Cardiac septum (tissue), 1 donor: Measurements from ENCODE around the gene SMC1B. TPM values are rescaled to one million over a fixed set of nuclear protein-coding genes. Genes with fewer than 3 reads are reported as not detected.
"Not testable (repeated sequence)": the region's sequence is repeated elsewhere in the genome, so short reads cannot be mapped to it uniquely, and the experiment has no call there.

ENCODE experiments used
- DNase-seq: peaks from one replicate; pipeline ENCODE4 v3.0.0-alpha.2; 2020; ENCODE audit warnings: low spot score
- intact Hi-C: fragments of 100-400 bp; cut with DNase I; formaldehyde crosslinking; loops from one replicate; pipeline ENCODE4 v1.14.0; 2022
- total RNA-seq: library from RNA; stranded (reverse); fragmentation: NEBNext Ultra II Directional; extraction: Animal tissue kit (Norgen Biotek cat#: 25700); gene quantifications from one replicate; pipeline ENCODE4 v1.2.1, GENCODE V29; 2021
- donor health status: DM: no; HTN: no; CAD: no.

SMC1B gene
- total RNA-seq, 1 donor from 2014 or later: not detected

DNA sequence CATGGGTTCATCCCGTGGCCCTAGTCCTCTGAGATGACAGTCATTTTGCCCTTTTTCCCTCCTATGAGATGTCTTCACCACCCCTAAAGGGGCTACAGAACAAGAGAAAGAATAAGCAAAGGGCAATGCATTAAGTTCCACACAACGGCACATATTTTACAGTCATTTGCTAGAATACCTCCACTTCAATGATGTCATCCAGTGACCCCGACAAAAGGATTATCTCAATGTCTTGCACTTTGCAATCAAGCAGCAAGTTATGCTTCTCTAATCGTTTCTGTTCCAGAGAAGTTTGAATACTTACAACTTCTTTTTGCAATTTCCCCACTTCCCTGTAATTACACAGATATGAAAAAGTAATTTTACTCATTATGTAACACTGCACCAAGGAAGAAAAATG, 53.8 kb downstream of the SMC1B start:
- no peak for DNase-seq
- intact Hi-C loops: no loop called here

DNA sequence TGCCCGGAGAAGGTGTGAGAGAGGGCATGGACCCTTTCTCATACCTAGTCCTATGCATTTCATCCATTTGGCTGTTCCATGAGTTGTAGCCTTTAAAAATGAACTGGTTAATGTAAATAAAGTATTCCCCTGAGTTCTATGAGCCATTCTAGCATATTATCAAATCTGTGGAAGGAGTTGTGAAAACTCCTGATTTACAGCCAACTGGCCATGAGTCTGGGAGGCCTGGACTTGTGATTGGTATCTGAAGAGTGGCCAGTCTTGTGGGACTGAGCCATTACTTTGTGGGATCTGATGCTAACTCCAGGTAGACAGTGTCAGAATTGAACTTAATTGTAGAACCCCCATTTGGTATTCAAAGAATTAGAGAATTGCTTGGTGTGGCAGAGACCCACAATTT, 55.3 kb downstream of the SMC1B start:
- DNase-seq: no peak
- intact Hi-C loops: no loop called here

DNA sequence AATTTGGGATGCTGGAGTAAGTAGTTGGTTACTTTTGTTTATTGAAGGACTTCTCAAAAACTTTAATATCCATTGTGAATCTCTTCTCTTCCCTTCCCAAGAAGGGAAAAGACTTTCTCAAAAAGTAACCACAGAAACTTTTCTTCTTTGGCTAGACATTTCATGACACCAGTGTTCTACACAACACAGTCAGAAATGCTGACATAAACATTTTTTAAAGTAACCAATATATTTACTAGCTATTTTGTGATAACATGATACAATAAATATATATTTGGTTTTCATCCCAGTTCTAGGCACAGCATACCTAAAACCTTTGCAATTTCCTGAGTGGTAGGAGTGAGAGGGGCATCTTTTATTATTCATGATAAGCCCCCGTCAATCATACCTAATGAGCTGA, 55.9 kb downstream of the SMC1B start:
- intact Hi-C loops: no loop called here
- no peak for DNase-seq

DNA sequence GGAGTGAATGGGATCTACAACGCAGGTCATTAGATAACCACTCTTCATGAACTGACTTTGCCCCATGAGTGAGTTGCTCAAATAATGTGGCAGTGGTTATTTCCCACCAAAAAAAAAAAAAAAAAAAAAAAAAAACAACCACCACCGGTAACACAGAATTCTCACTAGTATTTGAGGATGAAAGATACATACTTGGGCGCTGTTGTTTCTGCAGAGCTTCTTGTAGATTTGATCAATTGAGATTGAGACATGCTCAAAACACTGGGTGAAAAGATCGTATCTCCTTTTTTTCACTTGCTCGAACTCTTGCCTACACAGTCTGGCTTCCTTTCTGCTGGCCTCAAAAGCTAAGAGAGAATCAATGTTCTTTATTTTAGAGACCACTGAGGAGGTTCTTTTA, 59.6 kb downstream of the SMC1B start:
- no peak for DNase-seq
- intact Hi-C loops: no loop called here

DNA sequence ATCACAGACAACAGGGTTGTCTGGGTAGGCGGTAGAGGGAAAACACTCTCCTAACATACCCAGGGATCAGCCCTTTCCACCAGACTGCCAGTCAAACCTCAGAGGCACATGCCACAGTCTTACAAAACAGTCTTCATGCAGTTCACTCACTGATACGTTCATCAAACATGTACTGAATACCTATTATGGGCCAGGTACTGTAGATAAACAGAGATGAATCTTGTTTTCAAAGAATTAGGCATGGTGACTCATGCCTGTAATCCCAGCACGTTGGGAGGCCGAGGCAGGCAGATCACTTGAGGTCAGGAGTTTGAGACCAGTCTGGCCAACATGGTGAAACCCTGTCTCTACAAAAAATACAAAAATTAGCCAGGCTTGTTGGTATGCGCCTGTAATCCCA, 60.6 kb downstream of the SMC1B start:
- DNase-seq, intact Hi-C loops: not testable (repeated sequence)

DNA sequence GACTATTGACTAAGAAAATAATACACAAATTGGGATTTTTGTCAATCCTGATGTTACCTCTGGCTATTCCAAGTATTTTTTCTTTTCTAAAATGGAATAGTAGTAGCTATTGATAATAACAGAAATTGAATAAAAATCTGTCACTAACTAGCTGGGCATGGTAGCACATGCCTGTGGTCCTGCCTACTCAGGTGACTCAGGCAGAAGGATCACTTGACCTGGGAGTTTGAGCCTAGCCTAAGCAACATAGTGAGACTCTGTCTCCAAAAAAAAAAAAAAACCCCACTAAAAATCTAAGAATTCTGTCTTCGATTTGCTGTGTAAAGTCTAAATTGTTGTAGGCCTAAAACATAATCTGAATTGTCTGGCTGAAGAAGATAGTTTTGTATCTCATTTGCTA, 61.4 kb downstream of the SMC1B start:
- DNase-seq: no peak
- intact Hi-C loops: no loop called here

DNA sequence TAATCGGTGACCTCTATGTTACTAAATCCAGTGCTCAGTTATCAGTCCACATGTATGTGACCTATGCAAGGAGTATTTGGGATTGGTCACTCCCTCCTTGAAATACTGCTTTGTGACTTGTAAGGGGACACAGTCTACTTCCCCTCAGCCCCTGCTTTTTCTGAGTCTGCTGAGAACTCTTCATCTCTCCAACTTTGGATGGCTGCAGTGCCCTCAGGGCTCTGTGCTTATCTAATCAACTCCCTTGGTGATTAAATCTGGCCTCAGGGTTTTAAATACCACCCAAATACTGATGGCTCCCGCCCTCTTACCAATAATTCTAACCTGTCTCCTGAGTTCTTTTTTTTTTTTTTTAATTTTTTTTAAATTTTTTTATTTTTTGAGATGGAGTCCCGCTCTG, 63.5 kb downstream of the SMC1B start:
- DNase-seq: no peak
- intact Hi-C loops: no loop called here

DNA sequence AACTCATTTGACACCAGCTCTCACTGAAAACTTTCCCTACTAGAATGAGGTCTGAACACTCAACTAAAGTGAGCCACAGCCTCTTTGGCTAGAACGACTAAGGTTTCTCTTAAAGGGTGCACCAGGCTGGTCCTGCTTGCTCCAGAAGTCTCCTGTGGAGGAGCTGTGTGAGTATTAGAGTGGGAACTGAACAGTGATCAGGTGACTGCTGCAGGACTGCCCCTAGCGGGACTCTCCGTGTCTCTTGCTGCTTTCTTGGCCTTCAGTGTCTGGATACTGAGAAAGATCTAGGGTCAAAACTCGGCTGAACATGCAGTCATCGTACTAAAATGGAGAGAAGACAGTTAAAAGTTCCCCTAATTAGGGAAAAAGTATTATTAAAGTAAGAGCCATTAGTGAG, 69.1 kb downstream of the SMC1B start:
- no peak for DNase-seq
- intact Hi-C loops: no loop called here

DNA sequence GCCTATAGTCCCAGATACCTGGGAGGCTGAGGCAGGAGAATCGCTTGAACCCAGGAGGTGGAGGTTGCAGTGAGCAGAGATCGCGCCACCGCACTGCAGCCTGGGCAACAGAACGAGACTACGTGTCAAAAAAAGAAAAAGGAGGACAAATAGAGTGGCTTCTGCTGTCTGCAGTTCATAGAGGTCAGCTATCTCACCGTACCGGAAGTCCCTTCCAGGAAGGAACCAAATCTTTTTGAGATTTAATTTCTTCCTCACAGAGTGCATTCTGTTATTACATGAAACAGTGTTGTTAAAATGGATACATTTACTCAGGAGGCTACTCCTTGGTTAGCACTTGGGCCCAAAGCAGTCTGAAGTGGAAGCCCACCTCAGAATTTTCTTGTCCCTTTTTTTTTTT, 70.3 kb downstream of the SMC1B start:
- intact Hi-C loops: no loop called here
- no peak for DNase-seq

DNA sequence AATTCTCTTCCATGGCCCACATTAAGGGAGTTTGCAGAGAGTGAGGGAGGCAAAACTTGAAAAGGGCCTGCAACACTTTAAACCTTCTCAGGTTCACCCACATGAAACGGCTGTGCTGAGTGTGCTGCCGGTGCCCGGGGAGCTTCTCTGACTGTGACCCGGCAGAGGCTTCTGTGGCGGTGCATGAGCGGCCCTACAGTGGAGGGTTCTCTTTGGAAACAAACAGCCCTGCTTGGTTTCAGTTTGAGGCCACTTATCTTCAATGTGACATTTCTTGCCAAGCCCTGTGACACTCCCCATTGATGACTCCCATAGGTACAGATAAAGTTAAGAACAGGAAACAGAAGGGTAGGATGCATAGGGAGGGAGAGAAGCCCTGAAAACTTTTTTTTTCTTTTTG, 71.9 kb downstream of the SMC1B start:
- intact Hi-C loops: no loop called here

DNA sequence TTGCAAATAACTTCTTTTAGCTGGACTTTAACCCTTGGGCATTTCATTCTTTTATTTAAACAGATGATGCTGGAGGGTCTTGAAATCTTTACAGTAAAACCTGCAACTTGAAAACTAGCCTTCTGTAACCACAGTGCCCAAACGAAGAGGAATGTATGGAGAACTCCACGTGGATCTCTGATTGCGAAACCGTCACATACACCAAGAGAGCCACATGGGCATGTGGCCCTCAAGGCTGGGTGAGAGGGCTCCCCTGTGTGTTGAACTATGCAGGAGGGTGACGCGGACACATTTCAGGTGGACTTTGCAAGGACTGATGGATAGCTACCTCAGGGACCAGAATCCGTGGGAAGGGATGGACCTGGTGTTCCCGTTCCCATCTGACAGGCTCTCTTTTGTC, 73.1 kb downstream of the SMC1B start:
- DNase-seq: no peak
- intact Hi-C loops: no loop called here

More for the DNA sequence above, 71.9 kb downstream of the SMC1B start:
- no peak for DNase-seq

DNA sequence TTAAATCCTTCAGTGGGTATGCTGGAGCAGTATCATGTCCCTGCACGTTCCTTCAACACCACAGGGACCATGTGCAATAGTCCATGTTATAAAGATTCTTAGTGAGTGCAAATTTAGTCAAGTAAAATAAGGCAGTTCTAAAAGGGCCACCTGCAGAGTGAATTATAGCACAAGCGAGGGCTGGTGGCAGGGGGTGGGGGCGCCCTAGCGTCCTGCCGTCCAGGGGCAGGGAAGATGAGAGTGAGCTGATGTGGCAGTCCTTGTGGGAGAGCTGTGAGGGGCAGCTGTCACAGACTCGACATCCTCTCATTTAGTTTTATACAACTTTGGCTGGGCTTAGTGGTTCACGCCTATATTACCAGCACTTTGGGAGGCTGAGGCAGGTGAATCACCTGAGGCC, 74.6 kb downstream of the SMC1B start:
- DNase-seq: no peak
- intact Hi-C loops: no loop called here

DNA sequence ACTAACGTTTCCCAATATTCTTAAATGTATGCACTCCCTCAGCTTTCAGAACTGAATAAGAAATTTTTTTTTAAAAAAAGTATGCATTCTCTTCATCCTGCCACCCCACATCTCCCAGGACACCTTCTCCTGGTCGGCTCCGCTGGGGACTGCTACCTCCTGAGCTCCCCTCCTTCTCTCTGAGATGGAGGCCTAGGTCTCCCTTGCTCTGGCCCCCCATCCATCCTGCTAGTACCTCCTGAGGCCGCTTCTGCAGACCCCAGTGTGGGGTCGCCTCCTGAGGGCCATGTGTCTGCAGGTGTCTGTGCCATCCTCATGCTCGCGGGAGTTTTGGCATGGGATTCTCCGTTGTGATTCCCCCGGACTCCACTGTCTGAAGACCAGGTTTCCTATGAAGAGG, 75.9 kb downstream of the SMC1B start:
- intact Hi-C loops: no loop called here
- DNase-seq: no peak

DNA sequence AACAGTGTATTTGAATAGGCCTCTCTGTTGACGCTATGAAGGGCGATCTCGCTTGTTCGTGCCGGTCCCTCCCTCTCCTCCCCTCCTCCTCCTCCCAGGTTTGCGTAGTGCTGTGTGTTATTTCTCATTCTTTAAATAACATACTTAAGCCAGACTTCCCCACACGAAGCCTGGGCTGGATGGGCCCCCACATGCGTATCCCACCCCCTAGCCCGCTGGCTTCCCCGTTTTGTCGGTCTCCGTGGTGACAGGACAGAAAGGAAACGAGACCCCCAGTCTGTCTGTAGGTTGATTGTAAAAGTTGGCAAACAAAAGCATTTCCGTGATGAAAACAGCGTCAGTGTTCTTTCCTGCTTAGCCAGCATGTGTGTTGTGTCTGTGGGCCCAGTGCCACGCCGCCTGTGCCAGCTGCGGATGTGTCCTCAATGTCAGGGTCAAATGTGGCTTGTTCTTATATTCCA, 76.4 kb downstream of the SMC1B start:
- intact Hi-C loops: no loop called here
- no peak for DNase-seq

DNA sequence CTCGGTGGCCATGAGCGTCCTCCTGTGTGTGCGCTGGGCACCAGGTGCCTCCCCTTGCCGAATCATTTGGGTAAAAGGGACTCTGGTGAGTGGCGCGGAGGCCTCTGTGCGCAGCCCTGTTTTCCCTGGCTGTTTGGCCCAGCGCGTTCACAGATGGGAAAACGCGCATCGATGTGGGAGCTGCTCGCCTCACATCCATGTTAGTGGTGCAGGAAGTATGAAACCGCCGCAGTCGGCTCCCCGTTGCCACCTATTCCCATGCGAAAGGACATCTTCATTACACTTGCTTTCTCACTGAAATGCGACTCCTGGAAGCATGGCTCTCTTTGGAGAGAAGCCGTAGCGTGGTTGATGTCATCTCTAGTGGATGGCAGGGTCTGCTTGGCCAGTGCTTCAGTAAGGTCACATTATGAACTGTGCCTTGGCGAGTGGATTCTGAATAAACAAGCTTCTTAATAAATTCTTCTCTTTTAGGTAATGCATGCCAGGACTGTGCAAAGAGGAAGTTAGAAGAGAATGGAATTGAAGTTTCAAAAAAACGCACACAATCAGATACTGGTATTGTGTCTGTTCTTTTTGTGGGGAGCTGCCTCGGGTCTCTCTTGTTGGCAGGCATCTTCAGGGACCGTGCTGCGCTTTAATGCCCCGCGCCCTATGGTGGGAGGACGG, 77.4 kb downstream of the SMC1B start:
- DNase-seq: no peak
- intact Hi-C loops: no loop called here

DNA sequence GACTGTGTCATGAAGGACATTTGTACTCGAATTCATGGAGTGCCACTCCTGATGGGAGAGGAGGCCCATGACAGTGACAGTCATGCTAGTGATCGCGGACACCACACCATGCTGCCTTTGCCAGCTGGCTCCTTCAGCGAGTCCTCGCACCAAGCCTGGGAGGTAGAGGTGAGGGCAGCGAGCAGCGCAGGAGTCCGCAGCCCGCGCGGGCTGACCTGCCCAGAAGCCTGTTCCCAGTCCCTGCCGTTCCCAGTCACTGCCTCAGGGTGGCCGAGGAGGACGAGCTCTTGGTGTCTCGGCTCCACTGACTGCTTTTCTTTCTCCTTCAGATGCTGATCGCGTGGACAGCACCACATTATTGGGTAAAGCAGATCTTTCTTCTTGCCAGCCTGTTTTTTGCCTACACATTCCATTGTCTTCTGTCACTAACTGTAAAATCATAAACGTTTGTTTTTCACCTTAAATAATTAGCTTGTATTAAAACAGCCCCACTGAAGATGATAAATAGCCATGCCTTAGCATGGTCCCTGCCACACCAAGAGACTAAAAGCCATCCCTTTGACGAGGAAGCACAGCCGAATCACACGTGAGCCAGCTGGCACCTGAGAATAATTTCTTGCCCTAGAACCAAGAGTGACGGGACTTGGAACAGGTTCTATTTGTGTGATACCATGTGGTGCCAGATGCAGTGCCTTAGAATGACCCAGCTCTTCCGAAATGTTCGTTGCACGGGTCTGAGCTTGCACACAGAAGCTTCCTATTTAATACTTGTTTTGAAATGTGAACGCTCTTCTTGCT, 78.2 kb downstream of the SMC1B start:
- intact Hi-C loops: no loop called here
- peak; percentile 86 for DNase-seq

DNA sequence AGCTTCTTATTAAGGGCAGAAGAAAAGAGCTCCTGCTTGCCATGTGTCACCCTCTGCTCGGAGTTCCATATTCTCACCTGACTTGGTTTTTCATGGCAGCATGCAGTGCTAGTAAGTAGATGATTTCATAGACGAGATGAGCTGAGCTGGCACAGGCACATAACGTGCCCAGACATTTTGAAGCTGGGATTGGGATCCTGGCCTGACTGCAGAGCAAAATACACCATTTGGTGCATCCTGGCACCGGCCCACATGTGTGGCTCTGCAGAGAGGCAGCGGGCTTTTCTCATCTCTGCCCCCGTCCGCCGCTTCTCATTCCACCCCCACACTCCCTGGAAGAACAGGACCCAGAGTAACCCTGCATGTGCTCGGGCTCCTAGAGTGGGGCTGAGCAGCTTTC, 78.9 kb downstream of the SMC1B start:
- no peak for DNase-seq
- intact Hi-C loops: no loop called here

DNA sequence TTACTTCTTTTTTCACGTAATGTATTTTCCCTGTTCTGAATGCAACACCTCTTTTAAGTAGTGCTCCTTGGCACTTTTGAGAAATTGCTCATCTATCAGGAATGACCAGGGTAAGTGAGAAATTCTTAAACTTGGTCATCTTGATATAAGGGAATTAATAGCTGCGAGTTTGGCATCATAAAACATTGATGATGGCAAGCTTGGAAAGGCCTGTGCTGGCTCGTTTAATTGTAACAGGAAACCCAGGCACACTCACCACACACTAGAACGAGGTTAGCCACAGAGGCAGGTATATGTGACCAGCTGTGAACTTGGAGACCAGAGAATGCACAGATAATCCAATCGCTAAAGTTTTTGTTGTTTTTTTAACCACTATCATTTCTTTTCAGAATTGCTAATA, 79.3 kb downstream of the SMC1B start:
- intact Hi-C loops: no loop called here
- DNase-seq: no peak

DNA sequence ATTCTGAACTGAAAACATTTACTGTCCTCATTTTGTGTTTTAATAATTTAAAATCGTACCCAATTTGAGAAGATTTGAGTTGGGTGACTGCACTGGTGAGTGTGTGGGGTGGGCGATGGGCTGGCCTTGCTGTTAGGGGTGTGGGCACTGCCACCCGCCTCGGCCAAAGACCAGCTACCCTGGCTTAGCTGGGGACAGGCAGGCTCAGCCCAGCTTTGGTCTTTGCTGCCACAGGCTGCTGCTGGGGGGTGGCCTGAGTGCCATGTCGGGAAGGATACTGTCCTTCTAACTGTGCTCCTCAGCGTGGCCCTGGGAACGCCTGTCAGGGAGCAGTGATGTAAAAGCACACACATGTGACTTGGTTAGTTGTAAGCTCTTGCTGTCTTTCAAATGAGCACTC, 81.4 kb downstream of the SMC1B start:
- intact Hi-C loops: no loop called here
- peak; percentile 53 for DNase-seq

DNA sequence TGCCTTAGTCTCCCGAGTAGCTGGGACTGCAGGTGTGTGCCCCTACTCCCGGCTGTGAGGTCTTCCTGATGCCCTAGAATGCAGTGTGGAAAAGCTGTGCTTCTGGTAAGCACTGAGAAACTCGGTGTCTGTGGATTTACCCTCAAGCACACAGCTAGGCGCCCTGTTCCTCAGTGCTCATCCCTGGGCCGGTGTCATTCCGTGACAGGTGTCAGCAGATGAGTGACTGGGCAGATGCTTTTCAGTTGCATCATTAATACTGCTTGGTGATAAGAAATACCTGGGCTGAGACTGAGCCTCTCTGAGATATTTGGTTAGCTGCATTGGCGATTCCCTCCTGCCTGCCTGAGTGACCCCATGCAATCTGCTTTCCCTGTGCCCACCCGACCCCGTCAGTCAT, 81.9 kb downstream of the SMC1B start:
- intact Hi-C loops: no loop called here

DNA sequence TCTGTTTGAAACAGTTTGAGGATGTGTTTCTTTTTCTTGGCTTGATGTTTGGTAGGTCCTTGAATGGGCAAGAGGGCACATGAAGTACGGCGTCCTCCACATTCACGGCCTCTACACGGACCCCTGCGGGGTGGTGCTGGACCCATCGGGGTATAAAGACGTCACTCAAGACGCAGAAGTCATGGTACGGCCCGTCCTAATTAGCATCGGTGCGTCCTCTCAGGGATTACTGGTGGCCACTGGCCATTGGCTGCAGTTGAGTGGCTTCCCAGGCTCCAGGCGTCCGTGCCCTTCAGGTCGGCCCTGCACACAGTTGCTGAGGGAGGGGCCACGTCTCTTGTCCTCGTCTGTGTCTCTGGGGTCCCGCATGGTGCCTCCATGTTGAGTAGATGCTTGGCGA, 82.9 kb downstream of the SMC1B start:
- intact Hi-C loops: no loop called here
- DNase-seq: peak; percentile 29

More for the DNA sequence above, 81.9 kb downstream of the SMC1B start:
- DNase-seq: peak; percentile 55
